ENCODE results near the gene UGDH. TPM values are rescaled to one million over a fixed set of nuclear protein-coding genes. Genes with fewer than 3 reads are reported as not detected.
"Not testable (repeated sequence)": the region's sequence is repeated elsewhere in the genome, so short reads cannot be mapped to it uniquely, and the experiment has no call there.

UGDH gene
- total RNA-seq, 1 donor from 2014 or later: 84.4 TPM

DNA sequence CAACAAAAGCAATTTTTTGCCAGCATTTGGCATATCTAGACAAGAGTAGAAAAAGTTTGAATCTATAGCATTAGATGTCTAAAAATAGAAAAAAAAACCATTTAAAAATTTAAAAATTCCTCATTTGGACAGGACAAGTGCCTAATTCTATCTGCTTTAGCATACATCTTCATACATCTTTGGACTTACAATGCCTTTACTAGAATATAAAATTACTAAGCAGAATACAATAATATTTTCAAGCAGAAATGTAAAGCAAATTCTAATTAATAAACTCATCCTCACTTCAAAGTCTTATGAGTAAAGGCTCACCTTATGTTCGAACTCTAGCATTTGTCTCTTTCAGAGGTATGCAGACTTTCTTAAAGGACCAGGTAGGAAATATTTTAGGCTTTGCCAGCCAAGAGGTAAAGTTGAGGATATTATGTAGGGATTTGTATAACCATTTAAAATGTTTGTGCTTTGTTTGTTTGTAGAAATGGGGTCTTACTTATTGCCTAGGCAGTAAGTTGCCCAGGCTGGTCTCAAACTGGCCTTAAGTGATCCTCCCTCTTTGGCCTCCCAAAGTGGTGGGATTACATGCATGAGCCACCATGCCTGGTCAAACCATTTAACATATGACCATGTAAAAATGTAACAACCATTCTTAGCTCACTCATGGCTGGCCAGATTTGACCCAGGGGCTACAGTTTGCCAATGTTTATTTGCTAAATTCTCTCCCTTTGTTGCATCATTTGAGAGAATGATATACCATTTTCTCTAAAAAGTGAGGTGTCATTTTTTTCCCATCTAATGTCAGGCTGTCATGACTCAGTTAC, 29.1 kb downstream of the UGDH start:
- no peak for DNase-seq (ENCODE audit: extremely low read depth, low read depth, low spot score)

DNA sequence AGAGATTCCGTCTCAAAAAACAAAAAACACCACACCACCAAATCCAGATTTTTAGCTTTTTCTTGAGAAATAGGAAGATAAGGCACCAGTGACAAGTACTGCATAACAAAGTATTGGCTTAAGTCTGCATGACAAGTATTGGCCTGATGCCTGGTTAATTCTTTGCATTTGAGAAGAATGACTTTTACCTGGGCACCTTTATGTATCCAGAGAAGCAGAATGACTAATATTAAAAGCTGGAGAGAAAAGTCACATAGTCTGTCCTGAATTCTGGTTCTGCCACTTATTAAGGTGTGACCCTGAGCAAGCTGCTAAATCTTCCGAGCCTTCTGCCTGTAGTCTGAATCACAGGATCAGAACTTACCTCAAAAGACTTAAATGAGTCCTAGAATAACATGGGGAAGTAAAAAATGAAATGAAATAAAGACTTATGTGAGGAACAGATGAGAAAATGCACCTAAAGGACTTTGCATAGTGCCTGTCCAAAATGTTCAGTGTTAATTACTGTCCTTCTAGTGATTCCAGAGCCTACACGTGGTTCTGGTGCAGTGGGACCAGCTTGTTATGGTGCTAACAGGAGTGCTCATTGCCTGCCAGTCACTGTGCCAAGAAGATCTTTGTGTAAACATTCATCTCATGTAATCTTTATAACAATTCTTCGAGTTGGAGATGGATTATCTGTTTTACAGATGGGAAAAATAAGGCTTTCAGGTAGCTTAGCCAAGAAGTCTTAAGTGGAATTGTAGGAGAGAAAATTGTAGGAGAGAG, 31.6 kb downstream of the UGDH start:
- no peak for DNase-seq (ENCODE audit: extremely low read depth, low read depth, low spot score)

- DNase-seq (ENCODE audit: extremely low read depth, low read depth, low spot score): no peak
Observed at GRCh38 chr4:39494354-39494753, 32.9 kb downstream of the UGDH start.

GRCh38 chr4:39490322-39490721, 36.9 kb downstream of the UGDH start:
- DNase-seq (ENCODE audit: extremely low read depth, low read depth, low spot score): no peak

DNA sequence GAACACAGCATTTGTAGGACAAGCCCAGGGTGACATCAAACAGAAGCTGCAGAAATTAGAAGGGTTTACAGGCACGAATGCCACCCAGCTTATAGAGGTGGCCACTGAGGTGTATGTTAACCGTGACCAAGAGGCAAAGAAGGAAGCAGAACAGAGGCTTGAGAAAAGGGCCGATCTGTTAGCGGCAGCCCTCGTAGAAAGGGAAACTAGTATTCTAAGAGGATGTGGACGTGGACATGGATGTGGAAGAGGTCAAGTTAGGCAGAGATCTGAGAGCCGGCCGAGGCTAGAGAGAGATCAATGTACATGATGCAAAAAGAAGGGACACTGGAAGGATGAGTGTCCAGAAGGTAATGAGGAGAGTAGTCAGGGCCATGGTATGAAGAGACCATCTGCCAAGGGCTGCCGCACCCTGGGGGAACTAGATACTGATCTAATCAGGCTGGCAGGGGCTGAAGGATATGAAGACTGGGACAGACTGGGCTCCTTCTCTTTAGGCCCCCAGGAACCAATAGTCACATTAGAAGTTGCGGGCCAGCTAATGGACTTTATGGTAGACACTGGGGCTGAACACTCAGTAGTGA, 40.9 kb downstream of the UGDH start:
- no peak for DNase-seq (ENCODE audit: extremely low read depth, low read depth, low spot score)

GRCh38 chr4:39484582-39485272, 42.5 kb downstream of the UGDH start:
- no peak for DNase-seq (ENCODE audit: extremely low read depth, low read depth, low spot score)

- DNase-seq (ENCODE audit: extremely low read depth, low read depth, low spot score): no peak
Observed at GRCh38 chr4:39480902-39481695, 46.1 kb downstream of the UGDH start.

- DNase-seq (ENCODE audit: extremely low read depth, low read depth, low spot score): no peak
Observed at GRCh38 chr4:39480251-39480650, 47.0 kb downstream of the UGDH start.

DNA sequence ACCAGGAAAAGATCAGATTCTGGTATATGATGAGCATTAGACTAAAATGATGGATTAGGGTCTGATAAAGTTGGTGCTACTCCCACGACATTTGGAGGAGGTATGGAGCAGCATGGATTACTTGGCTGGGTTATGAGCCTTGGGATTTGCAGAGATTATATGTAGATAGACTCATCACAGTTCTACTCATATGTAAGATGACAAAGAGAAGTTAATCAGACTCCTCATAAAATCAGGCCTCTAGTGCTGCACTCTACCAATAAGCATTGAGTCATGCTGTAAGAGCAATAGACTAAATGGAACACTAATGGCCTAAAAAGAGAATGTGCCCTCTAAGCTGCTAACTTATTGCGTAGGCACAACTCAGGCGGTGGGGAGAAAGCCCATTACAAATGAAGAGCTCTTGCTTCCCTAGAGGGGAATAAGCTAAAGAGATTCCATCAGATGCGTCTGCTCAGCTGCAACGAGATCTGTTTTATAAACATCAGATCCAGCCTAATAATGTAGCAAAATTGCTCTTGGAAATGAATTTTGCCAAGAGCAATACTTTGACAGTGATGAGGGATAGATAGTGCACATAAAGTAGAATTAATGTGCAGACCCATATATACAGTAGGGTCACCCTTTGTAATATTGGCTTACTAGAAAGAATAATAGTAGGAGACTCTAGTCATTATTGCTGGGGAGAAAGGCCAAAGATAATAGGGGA, 50.9 kb downstream of the UGDH start:
- DNase-seq (ENCODE audit: extremely low read depth, low read depth, low spot score): no peak

- DNase-seq (ENCODE audit: extremely low read depth, low read depth, low spot score): no peak
Observed at GRCh38 chr4:39472396-39472795, 54.8 kb downstream of the UGDH start.

GRCh38 chr4:39470402-39470801, 56.8 kb downstream of the UGDH start:
- DNase-seq (ENCODE audit: extremely low read depth, low read depth, low spot score): no peak

GRCh38 chr4:39469429-39470077, 57.7 kb downstream of the UGDH start:
- peak; percentile 81 for DNase-seq (ENCODE audit: extremely low read depth, low read depth, low spot score)

- DNase-seq (ENCODE audit: extremely low read depth, low read depth, low spot score): no peak
Observed at GRCh38 chr4:39467464-39467863, 59.8 kb downstream of the UGDH start.

- no peak for DNase-seq (ENCODE audit: extremely low read depth, low read depth, low spot score)
Observed at GRCh38 chr4:39466747-39467146, 60.5 kb downstream of the UGDH start.

- DNase-seq (ENCODE audit: extremely low read depth, low read depth, low spot score): no peak
Observed at GRCh38 chr4:39464886-39465501, 62.2 kb downstream of the UGDH start.

GRCh38 chr4:39458505-39459300, 68.5 kb downstream of the UGDH start, which contains the start of the genes LIAS and RPL9:
LIAS (plus strand) TSS chr4:39459056; CDS start chr4:39459118, 62 bp downstream.
RPL9 (minus strand) TSS chr4:39458922; CDS start chr4:39458439, 483 bp downstream.
- peak; percentile 96 for DNase-seq (ENCODE audit: extremely low read depth, low read depth, low spot score)

GRCh38 chr4:39458161-39458504, 69.1 kb downstream of the UGDH start:
- DNase-seq (ENCODE audit: extremely low read depth, low read depth, low spot score): not testable (repeated sequence)

Measured in glomerular endothelial cell (primary cell).